HG03565 (cell line): ENCODE results near the gene MED25.

ENCODE experiments used
- ATAC-seq: cut with Tn5 transposase; IDR thresholded peaks from one replicate; pipeline ENCODE4 v1.9.1; 2021; ENCODE audit warnings: mild to moderate bottlenecking, moderate library complexity; ENCODE audit not compliant: unreplicated experiment

Gene MED25

DNA sequence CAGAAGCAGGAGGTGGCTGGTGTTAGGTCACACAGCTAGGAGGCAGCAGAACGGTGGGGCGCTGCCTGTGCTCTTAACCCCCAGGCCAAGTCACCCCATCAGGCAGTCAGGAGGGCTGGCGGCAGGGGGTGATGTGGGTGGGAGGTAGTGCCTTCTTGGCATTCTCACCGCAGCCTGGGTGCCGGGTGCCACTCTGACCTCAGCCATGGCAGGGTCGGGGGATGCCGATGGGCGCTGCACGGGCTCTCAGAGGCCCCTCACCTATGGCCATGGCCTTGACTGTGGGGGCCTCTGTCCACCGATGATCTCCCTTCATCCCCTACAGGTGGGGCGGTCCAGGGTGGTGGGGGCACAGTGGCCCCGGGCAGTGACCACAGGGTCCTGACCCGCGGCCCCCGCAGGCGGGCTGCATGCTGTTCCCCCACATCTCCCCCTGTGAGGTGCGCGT, 38.5 kb downstream of the MED25 start:
- no peak for ATAC-seq

DNA sequence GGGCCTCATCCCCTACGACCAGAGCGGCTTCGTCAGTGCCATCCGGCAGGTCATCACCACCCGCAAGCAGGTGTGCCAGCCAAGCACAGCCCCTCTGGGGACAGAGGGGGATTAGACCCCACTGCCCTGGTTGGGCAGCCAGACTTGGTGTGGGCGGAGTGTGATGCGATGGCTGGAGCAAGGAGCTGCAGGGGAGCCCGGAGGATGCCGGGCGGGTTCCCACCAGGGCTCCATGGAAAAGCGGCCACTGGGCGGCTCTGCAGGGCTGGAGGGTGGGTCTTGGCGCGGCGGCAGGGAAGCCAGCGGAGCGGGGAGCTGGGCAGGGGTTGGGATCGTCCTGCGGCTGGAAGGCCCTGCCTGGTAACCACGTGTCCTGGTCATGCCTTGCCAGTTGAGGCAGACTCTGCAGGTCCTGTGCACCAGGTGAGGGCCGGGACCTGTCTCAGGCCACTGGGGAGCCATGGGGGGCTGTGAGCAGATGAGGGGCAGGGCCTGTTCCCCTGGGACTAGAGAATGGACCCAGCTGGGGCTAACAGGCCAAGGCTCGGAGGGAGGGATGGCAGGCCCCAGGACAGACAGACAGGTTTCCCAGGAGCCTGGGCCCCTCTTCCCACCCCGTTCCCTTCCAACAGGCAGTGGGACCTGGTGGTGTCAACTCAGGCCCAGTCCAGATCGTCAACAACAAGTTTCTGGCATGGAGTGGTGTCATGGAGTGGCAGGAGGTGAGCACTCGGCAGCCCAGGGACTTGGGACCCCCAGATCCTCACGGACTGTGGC, 39.2 kb downstream of the MED25 start:
- ATAC-seq: no peak

GRCh38 chr19:49857838-49858087, 39.7 kb downstream of the MED25 start:
- ATAC-seq: no peak

- ATAC-seq: no peak
Observed at GRCh38 chr19:49858088-49858985, 40.2 kb downstream of the MED25 start.

DNA sequence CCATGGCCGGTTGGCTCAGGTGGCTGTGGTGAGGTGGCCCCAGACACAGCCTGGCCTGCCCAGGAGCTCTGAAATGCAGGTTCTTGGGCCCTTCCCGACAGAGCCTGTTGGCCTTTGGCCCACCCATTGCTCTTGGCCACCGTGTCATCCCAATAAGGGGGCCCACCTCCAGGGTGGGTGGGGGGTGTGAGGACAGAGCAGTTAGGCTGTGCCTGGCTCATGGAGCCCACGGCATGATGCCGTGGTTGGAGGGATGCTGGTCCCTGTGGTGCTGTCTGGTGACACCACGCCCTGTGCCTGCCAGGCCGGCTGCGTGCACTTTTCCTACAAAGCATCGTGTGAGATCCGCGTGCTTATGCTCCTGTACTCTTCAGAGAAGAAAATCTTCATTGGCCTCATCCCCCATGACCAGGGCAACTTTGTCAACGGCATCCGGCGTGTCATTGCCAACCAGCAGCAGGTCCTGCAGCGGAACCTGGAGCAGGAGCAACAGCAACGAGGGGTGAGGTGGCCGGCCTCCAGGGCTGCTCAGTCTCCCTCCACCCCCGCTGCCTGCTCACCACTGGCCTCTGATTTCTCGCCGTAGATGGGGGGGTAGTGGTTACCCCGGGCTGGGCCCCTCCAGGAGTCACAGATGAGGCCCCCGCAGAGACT, 41.7 kb downstream of the MED25 start:
- no peak for ATAC-seq

DNA sequence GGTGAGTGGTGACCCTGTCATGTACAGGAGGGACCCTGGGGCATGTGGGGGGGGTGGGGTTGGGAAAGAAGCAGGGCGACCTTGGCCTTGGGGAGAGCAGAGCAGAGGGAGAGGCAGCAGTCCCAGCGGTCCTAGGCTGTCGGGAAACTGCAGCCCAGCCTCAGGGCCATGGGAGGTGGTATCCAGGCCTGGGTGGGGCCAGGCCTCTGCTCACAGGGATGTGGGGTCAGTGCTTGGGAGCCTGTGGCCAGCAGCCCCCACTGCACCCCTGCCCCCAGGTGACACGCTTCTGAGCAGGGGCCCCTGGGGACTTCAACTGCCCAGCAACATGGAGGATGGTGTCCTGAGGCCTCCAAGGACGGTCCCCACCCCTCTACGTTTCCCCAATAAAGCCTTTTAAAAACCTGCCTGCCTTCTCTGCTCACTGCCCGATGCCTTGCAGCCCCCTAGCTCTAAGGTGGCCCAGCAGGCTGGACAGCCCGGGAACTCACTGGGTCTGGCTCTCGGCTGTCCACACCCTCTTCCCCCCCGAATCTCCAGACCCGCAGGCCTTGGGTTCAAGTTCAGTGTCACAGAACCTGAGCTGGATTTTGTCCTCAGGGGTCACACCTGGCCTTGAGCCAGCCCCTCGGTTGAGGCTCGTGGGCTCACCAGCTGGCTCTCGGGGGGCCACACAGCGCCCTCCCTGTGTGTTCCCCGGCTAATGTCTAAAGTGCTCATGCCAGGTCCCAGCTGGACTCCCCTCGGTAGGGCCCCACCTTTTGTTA, 42.4 kb downstream of the MED25 start:
- no peak for ATAC-seq

DNA sequence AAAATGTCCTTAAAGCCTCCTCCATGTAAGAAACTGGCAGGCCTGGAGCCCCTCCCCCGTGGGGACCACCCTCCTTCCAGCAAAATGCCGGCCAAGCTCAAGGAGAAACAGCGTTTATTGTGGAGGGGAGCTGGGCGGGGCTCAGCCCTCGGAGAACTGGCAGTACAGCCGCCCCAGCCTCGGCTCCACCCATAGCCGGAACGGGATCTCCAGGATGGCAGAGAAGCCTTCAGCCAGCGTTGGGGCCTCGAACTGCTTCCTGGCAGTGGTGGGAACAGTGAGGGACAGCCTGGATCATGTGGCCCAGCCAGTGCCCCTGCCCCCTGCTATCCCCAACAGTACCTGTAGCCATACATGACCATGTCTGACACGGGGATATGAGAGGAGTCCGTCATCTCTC, 43.0 kb downstream of the MED25 start:
- ATAC-seq: no peak

GRCh38 chr19:49861541-49862378, 43.7 kb downstream of the MED25 start:
- ATAC-seq: no peak

- ATAC-seq: no peak
Observed at GRCh38 chr19:49862391-49863253, 44.5 kb downstream of the MED25 start.

- no peak for ATAC-seq
Observed at GRCh38 chr19:49863254-49863934, 45.3 kb downstream of the MED25 start.

DNA sequence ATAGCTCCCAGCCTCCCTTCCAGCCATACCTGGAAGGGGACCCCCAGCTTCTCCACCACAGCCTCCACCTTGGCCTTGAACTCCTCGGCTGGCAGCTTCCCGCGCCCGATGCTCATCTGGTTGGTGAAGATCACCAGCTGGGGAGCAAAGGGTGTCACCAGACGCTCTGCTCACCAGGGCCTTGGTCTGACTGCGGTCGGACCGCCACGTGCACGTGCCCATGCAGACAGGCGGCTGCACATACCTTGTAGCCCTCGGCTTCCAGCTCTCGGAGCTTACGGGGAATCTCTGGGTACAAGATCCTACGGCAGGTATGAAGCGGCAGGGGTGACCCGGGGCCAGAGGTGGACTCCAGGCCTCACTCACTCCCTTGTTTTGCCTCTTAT, 45.8 kb downstream of the MED25 start:
- no peak for ATAC-seq

- ATAC-seq: no peak
Observed at GRCh38 chr19:49864890-49865289, 46.8 kb downstream of the MED25 start.

- peak; percentile 32 for ATAC-seq
Observed at GRCh38 chr19:49866933-49867782, 49.1 kb downstream of the MED25 start, which contains the start of gene PNKP. Gene PNKP, minus strand, starts transcription at chr19:49867576. Its CDS starts 372 bp downstream, at chr19:49867204.

DNA sequence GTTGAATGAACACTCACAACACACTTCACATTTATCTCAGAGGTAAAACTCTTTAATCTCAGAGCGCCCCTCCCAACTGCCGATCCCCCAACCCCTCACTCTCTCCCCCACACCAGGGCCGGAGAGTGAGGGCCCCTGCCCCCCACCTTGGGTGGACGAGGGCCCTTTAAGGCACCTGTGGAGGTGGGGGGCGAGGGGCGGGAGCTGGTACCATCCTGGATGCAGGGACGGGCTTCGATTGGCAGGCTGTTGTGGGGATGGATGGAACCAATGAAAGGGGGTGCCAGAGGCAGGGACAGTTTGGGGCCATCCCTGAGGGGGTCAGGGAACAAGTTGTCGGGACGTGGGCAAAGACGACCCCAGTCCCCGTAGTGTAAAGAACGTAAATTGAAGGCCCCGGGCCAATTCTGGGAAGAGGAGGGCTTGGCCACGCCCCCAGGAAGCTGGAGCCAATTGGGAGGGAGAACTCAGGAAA, 51.0 kb downstream of the MED25 start:
- no peak for ATAC-seq

GRCh38 chr19:49869484-49870308, 51.6 kb downstream of the MED25 start:
- peak; percentile 61 for ATAC-seq

DNA sequence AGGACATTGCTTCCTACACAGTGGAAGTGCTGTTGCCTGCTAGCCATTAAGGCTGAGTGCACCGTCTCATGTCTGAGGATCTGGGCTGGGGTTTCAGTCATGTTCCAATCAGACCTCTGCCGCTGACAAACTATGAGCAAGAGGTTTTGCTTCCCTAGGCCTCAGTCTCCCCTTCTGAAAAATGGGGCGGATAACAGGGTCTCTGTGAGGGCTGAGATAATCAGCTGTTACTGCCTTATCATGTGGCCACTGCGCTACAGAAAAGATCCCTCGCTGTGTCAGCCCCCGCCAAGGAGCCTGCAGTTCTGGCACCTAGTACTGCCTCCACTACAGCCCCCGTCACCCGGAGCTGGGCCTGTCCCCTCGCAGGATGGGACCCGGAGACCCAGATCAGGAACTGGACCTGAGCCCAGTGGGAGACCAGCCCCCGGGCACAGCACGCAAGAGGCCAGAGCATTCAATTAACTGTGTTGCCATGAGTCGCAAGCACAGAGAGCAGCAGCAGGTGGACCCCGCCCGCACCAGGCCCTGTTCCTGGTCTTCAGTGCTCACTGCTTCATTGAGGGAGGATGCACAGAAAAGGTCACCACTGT, 52.3 kb downstream of the MED25 start:
- ATAC-seq: no peak
